Measurements from ENCODE around the gene SYTL3. TPM values are rescaled to one million over a fixed set of nuclear protein-coding genes. Genes with fewer than 3 reads are reported as not detected.

SYTL3 gene
- polyA plus RNA-seq, 1 of the 3 experiments (the other 2 are of a cell fraction), result 2.3 TPM

GRCh38 chr6:158737710-158738615 lies 88.1 kb downstream of the SYTL3 start:
- H3K36me3 ChIP-seq (replicated peaks in 1 of 2; ENCODE audit: control insufficient read depth in 1 of 2, insufficient read depth in 2 of 2, low read length in 1 of 2), result peaks cover 0 to 4% of the 10 kb centered on the region in 2 experiments
- H3K9me2 ChIP-seq, result no peaks in the 10 kb centered on the region
- no peaks in the 10 kb centered on the region for H4K20me1 ChIP-seq (ENCODE audit: insufficient read depth)
- peak overlapping the region in 1 of 2 experiments; percentile 28; a peak in 1 of 4 replicates for H3K27ac ChIP-seq (ENCODE audit: low read depth in 2 of 2, low read length in 1 of 2)
- WGBS (ENCODE audit: low lambda C conversion rate), result 60% methylated on average over 12 of the region's 12 CpGs
- no peaks in the 10 kb centered on the region for H3K27me3 ChIP-seq (ENCODE audit: insufficient read depth)
- CTCF ChIA-PET, result interaction anchor here (0.8 kb wide), 1 partner anchor 33 kb away, joined by 3 read pairs; no protein-coding TSS in a partner anchor
- no peak overlapping the region for H3K4me2 ChIP-seq
- no peak overlapping the region for H3K9ac ChIP-seq
- H3K4me1 ChIP-seq (ENCODE audit: control insufficient read depth in 1 of 2, insufficient read depth in 2 of 2, low read depth in 1 of 2, low read length in 1 of 2), result peaks cover 6% of the 10 kb centered on the region in 2 experiments; a peak in 2 of 4 replicates
- POLR2A ChIA-PET, result no interaction called here
- H3K9me3 ChIP-seq, result no peaks in the 10 kb centered on the region; the same call in 1 of the 2 replicates
- no peak overlapping the region for H3K4me3 ChIP-seq (ENCODE audit: low read depth in 2 of 2, low read length in 1 of 2)
- TF ChIP-seq POLR2AphosphoS5 (IDR thresholded peaks at IDR 0.05; ENCODE audit: low read depth, low read length) (no peak), FOSL2 (IDR thresholded peaks at IDR 0.05; ENCODE audit: borderline replicate concordance, low read depth) (peak; percentile 55; the same call in 1 of the 2 replicates), JUND (IDR thresholded peaks at IDR 0.05) (peak; percentile 44), RXRA (IDR thresholded peaks at IDR 0.05; ENCODE audit: borderline replicate concordance, low read depth) (peak; percentile 26; the same call in 1 of the 2 replicates), EP300 (IDR thresholded peaks at IDR 0.05; ENCODE audit: borderline replicate concordance in 1 of 2, low read depth in 1 of 2, low read length in 1 of 2) (0 out of 4 replicates have a peak, but pooled peaks of 1 of the 2 experiments have one; percentile 9), PBX3 (IDR thresholded peaks at IDR 0.05) (peak; percentile 71), IRF3 (IDR thresholded peaks at IDR 0.05; ENCODE audit: low read depth, low read length) (no peak)
- H3K79me2 ChIP-seq (ENCODE audit: insufficient read depth), result no peaks in the 10 kb centered on the region
- no peak for DNase-seq
- no peak overlapping the region for H2AFZ ChIP-seq (ENCODE audit: low read depth)
- H3F3A ChIP-seq (replicated peaks; ENCODE audit: insufficient read depth), result no peaks in the 10 kb centered on the region

DNA sequence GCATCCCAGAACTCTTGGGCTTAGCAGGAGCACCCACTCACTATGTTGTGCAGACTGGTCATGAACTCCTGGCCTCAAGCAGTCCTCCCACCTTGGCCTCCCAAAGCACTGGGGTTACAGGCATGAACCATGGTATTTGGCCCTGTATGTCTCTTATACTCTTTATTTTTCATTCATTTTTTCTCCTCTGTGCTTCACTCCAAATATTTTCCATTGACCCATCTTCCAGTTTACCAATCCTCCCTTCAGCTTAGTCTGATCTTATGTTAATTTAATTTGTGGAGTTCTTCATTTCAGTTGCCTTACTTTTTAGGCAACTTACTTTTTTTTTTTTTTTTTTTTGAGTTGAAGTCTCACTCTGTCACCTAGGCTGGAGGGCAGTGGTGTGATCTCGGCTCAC lies 89.8 kb downstream of the SYTL3 start:
- Histone ChIP-seq H2AFZ (ENCODE audit: low read depth) (no peak overlapping the region), H3K9me2 (no peaks in the 10 kb centered on the region), H3K27me3 (ENCODE audit: insufficient read depth) (no peaks in the 10 kb centered on the region), H3K4me3 (ENCODE audit: low read depth in 2 of 2, low read length in 1 of 2) (no peak overlapping the region), H3F3A (replicated peaks; ENCODE audit: insufficient read depth) (no peaks in the 10 kb centered on the region), H3K9me3 (no peaks in the 10 kb centered on the region; the same call in 1 of the 2 replicates), H3K4me1 (ENCODE audit: control insufficient read depth in 1 of 2, insufficient read depth in 2 of 2, low read depth in 1 of 2, low read length in 1 of 2) (peaks cover 6% of the 10 kb centered on the region in 2 experiments; a peak in 2 of 4 replicates), H4K20me1 (ENCODE audit: insufficient read depth) (no peaks in the 10 kb centered on the region), H3K36me3 (replicated peaks in 1 of 2; ENCODE audit: control insufficient read depth in 1 of 2, insufficient read depth in 2 of 2, low read length in 1 of 2) (peaks cover 0 to 4% of the 10 kb centered on the region in 2 experiments), H3K9ac (no peak overlapping the region), H3K79me2 (ENCODE audit: insufficient read depth) (no peaks in the 10 kb centered on the region), H3K4me2 (no peak overlapping the region), H3K27ac (ENCODE audit: low read depth in 2 of 2, low read length in 1 of 2) (no peak overlapping the region)
- DNase-seq, result no peak
- WGBS (ENCODE audit: low lambda C conversion rate), result 58% methylated on average over 1 of the region's 1 CpG
- TF ChIP-seq RAD21 (IDR thresholded peaks at IDR 0.05; ENCODE audit: low read length) (no peak), NRF1 (IDR thresholded peaks at IDR 0.05; ENCODE audit: low read depth, low read length) (no peak), RCOR1 (IDR thresholded peaks at IDR 0.05; ENCODE audit: low read length) (no peak), SMC3 (IDR thresholded peaks at IDR 0.05; ENCODE audit: low read depth, low read length) (no peak), TEAD4 (IDR thresholded peaks at IDR 0.05; ENCODE audit: borderline replicate concordance, insufficient read depth) (no peak), FOXM1 (IDR thresholded peaks at IDR 0.05; ENCODE audit: low read depth) (no peak), USF1 (IDR thresholded peaks at IDR 0.05; ENCODE audit: borderline replicate concordance, low read depth) (no peak), NFIC (IDR thresholded peaks at IDR 0.05; ENCODE audit: borderline replicate concordance) (no peak), MAX (IDR thresholded peaks at IDR 0.05; ENCODE audit: low read depth) (no peak), RFX5 (IDR thresholded peaks at IDR 0.05; ENCODE audit: low read length) (no peak)
- TF ChIP-seq, protein P1, sequence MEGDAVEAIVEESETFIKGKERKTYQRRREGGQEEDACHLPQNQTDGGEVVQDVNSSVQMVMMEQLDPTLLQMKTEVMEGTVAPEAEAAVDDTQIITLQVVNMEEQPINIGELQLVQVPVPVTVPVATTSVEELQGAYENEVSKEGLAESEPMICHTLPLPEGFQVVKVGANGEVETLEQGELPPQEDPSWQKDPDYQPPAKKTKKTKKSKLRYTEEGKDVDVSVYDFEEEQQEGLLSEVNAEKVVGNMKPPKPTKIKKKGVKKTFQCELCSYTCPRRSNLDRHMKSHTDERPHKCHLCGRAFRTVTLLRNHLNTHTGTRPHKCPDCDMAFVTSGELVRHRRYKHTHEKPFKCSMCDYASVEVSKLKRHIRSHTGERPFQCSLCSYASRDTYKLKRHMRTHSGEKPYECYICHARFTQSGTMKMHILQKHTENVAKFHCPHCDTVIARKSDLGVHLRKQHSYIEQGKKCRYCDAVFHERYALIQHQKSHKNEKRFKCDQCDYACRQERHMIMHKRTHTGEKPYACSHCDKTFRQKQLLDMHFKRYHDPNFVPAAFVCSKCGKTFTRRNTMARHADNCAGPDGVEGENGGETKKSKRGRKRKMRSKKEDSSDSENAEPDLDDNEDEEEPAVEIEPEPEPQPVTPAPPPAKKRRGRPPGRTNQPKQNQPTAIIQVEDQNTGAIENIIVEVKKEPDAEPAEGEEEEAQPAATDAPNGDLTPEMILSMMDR (IDR thresholded peaks at IDR 0.05), result no peak
- CTCF ChIA-PET, result interaction anchor here (0.7 kb wide), 1 partner anchor 252 kb away, joined by 3 read pairs; no protein-coding TSS in a partner anchor
- POLR2A ChIA-PET, result no interaction called here
